Measurements from ENCODE around the gene NOCT.

- TF ChIP-seq POLR2AphosphoS5 (IDR thresholded peaks at IDR 0.05) (no peak), POLR2A (IDR thresholded peaks at IDR 0.05) (no peak)
Observed at GRCh38 chr4:139092271-139092670, 76.7 kb downstream of the NOCT start.

All from suprapubic skin (tissue), 4 donors.